Astrocyte (in vitro differentiated cells and primary cell): ENCODE results near the gene C15orf61. TPM values are rescaled to one million over a fixed set of nuclear protein-coding genes. Genes with fewer than 3 reads are reported as not detected.

Source experiments
- DNase-seq: peaks from one replicate; pipeline ENCODE4 v3.0.0-alpha.2; 2010; ENCODE audit warnings: low read depth
- FAIRE-seq: peaks from 2 replicates; lab custom pipeline; 2011; peaks lifted over from hg19 to GRCh38; lab: Jason Lieb, UNC
- H2AFZ ChIP-seq: 2 replicates; pipeline ENCODE4 v1.6.0; 2012; ENCODE audit warnings: low read depth, low read length, inconsistent platforms
- H3K27ac ChIP-seq: 2 replicates; pipeline ENCODE4 v1.5.1; 2011; ENCODE audit warnings: low read depth, low read length, inconsistent platforms
- H3K27me3 ChIP-seq: 2 replicates; pipeline ENCODE4 v1.6.0; 2011; ENCODE audit warnings: low read length, inconsistent platforms; ENCODE audit not compliant: insufficient read depth
- H3K36me3 ChIP-seq: 2 replicates; pipeline ENCODE4 v1.5.1; 2011; ENCODE audit warnings: low read length, inconsistent platforms; ENCODE audit not compliant: insufficient read depth
- H3K4me1 ChIP-seq: 2 replicates; pipeline ENCODE4 v1.5.1; 2011; ENCODE audit warnings: low read length, inconsistent platforms; ENCODE audit not compliant: insufficient read depth
- H3K4me2 ChIP-seq: 2 replicates; pipeline ENCODE4 v1.6.0; 2012; ENCODE audit warnings: low read length, inconsistent platforms
- H3K4me3 ChIP-seq: 2 replicates; pipeline ENCODE4 v1.5.1; 2011; ENCODE audit warnings: low read depth, mild to moderate bottlenecking, low read length, inconsistent platforms; ENCODE audit not compliant: insufficient read depth
- H3K79me2 ChIP-seq: 2 replicates; pipeline ENCODE4 v1.6.0; 2012; ENCODE audit warnings: mild to moderate bottlenecking, low read length, inconsistent platforms; ENCODE audit not compliant: insufficient read depth
- H3K9ac ChIP-seq: 2 replicates; pipeline ENCODE4 v1.6.0; 2012; ENCODE audit warnings: mild to moderate bottlenecking, low read length, inconsistent platforms
- H3K9me3 ChIP-seq: 2 replicates; pipeline ENCODE4 v1.5.1; 2012; ENCODE audit warnings: low read depth, mild to moderate bottlenecking, low read length, inconsistent platforms; ENCODE audit not compliant: insufficient read depth
- H4K20me1 ChIP-seq: 2 replicates; pipeline ENCODE4 v1.6.0; 2012; ENCODE audit warnings: low read length, inconsistent platforms; ENCODE audit not compliant: insufficient read depth
- H3K27ac Mint-ChIP-seq: one replicate; pipeline ENCODE4 v1.8.0; 2021; ENCODE audit warnings: mild to moderate bottlenecking, mixed read lengths; ENCODE audit not compliant: unreplicated experiment
- H3K27me3 Mint-ChIP-seq: one replicate; pipeline ENCODE4 v1.8.0; 2021; ENCODE audit warnings: low read depth, mixed read lengths; ENCODE audit not compliant: unreplicated experiment
- H3K36me3 Mint-ChIP-seq: one replicate; pipeline ENCODE4 v1.8.0; 2021; ENCODE audit warnings: low read depth, mixed read lengths; ENCODE audit not compliant: unreplicated experiment
- H3K4me1 Mint-ChIP-seq: one replicate; pipeline ENCODE4 v1.8.0; 2021; ENCODE audit warnings: low read depth, mixed read lengths; ENCODE audit not compliant: unreplicated experiment
- H3K4me3 Mint-ChIP-seq: one replicate; pipeline ENCODE4 v1.8.0; 2021; ENCODE audit warnings: mild to moderate bottlenecking, moderate library complexity, mixed read lengths; ENCODE audit not compliant: unreplicated experiment
- H3K9me3 Mint-ChIP-seq: one replicate; pipeline ENCODE4 v1.8.0; 2021; ENCODE audit warnings: mild to moderate bottlenecking, mixed read lengths; ENCODE audit not compliant: unreplicated experiment
- CTCF ChIP-seq: IDR thresholded peaks from 2 replicates; pipeline ENCODE4 v1.5.1; 2011; ENCODE audit warnings: low read depth, mild to moderate bottlenecking, inconsistent platforms, low read length, moderate library complexity; ENCODE audit not compliant: insufficient read depth
- EZH2 ChIP-seq: IDR thresholded peaks from 2 replicates; pipeline ENCODE4 v1.6.1; 2012; ENCODE audit warnings: mild to moderate bottlenecking, low read length, inconsistent platforms; ENCODE audit not compliant: insufficient read depth
- total RNA-seq: library from RNA; stranded (reverse); gene quantifications from 2 replicates; pipeline ENCODE4 v1.2.1, GENCODE V29; 2021

The C15orf61 gene
- total RNA-seq, 1 donor from 2014 or later, result 4.7 TPM

- Mint-ChIP-seq H3K4me3 (no peak overlapping the region), H3K4me1 (peaks cover 6% of the 10 kb centered on the region), H3K27ac (peak overlapping the region; percentile 63), H3K27me3 (peaks cover 6% of the 10 kb centered on the region), H3K36me3 (no peaks in the 10 kb centered on the region), H3K9me3 (peaks cover 1% of the 10 kb centered on the region)
- Histone ChIP-seq H3K9me3 (no peaks in the 10 kb centered on the region), H2AFZ (no peak overlapping the region), H3K36me3 (no peaks in the 10 kb centered on the region), H3K9ac (no peak overlapping the region), H3K27me3 (no peaks in the 10 kb centered on the region), H3K27ac (no peak overlapping the region), H3K4me2 (no peak overlapping the region), H3K79me2 (no peaks in the 10 kb centered on the region), H4K20me1 (no peaks in the 10 kb centered on the region), H3K4me3 (no peak overlapping the region), H3K4me1 (no peaks in the 10 kb centered on the region)
- DNase-seq (no peak), FAIRE-seq (no peak)
- TF ChIP-seq EZH2 (no peak), CTCF (no peak)
Observed at GRCh38 chr15:67474405-67475110, 46.4 kb upstream of the C15orf61 start.

- TF ChIP-seq CTCF (no peak), EZH2 (no peak)
- H3K4me2 ChIP-seq, result peak overlapping the region; percentile 46
- H2AFZ ChIP-seq, result no peak overlapping the region
- H3K27me3 ChIP-seq, result no peaks in the 10 kb centered on the region
- no peaks in the 10 kb centered on the region for H4K20me1 ChIP-seq
- no peak overlapping the region for H3K27ac Mint-ChIP-seq
- no peak for FAIRE-seq
- no peak for DNase-seq
- no peak overlapping the region for H3K4me3 ChIP-seq
- no peak overlapping the region for H3K27ac ChIP-seq
- H3K9ac ChIP-seq, result no peak overlapping the region
- no peaks in the 10 kb centered on the region for H3K9me3 ChIP-seq
- no peaks in the 10 kb centered on the region for H3K79me2 ChIP-seq
- no peaks in the 10 kb centered on the region for H3K36me3 ChIP-seq
- peaks cover 3% of the 10 kb centered on the region for H3K9me3 Mint-ChIP-seq
- H3K4me1 ChIP-seq, result no peaks in the 10 kb centered on the region
- no peak overlapping the region for H3K4me3 Mint-ChIP-seq
- H3K36me3 Mint-ChIP-seq, result no peaks in the 10 kb centered on the region
- H3K27me3 Mint-ChIP-seq, result peaks cover 4% of the 10 kb centered on the region
- H3K4me1 Mint-ChIP-seq, result no peaks in the 10 kb centered on the region
Observed at GRCh38 chr15:67479781-67480505, 41.0 kb upstream of the C15orf61 start.

- Histone ChIP-seq H3K79me2 (no peaks in the 10 kb centered on the region), H3K4me1 (no peaks in the 10 kb centered on the region), H3K4me2 (no peak overlapping the region), H3K27ac (no peak overlapping the region), H2AFZ (no peak overlapping the region), H3K27me3 (no peaks in the 10 kb centered on the region), H3K4me3 (no peak overlapping the region), H3K9ac (no peak overlapping the region), H3K9me3 (no peaks in the 10 kb centered on the region), H3K36me3 (no peaks in the 10 kb centered on the region), H4K20me1 (no peaks in the 10 kb centered on the region)
- no peaks in the 10 kb centered on the region for H3K4me1 Mint-ChIP-seq
- peaks cover 4% of the 10 kb centered on the region for H3K27me3 Mint-ChIP-seq
- TF ChIP-seq EZH2, result no peak
- no peak for TF ChIP-seq CTCF
- FAIRE-seq (no peak), DNase-seq (no peak)
- no peak overlapping the region for H3K27ac Mint-ChIP-seq
- H3K9me3 Mint-ChIP-seq, result peaks cover 4% of the 10 kb centered on the region
- H3K4me3 Mint-ChIP-seq, result no peak overlapping the region
- H3K36me3 Mint-ChIP-seq, result no peaks in the 10 kb centered on the region
Observed at GRCh38 chr15:67480741-67481140, 40.2 kb upstream of the C15orf61 start.
